Raji (cell line): Measurements from ENCODE around the gene GGNBP2.

ENCODE experiments used
- POLR2A ChIP-seq: IDR thresholded peaks from 2 replicates; pipeline ENCODE4 v1.6.1; 2011; ENCODE audit warnings: low read depth, low read length, control low read depth; ENCODE audit not compliant: insufficient read depth

GGNBP2 gene

DNA sequence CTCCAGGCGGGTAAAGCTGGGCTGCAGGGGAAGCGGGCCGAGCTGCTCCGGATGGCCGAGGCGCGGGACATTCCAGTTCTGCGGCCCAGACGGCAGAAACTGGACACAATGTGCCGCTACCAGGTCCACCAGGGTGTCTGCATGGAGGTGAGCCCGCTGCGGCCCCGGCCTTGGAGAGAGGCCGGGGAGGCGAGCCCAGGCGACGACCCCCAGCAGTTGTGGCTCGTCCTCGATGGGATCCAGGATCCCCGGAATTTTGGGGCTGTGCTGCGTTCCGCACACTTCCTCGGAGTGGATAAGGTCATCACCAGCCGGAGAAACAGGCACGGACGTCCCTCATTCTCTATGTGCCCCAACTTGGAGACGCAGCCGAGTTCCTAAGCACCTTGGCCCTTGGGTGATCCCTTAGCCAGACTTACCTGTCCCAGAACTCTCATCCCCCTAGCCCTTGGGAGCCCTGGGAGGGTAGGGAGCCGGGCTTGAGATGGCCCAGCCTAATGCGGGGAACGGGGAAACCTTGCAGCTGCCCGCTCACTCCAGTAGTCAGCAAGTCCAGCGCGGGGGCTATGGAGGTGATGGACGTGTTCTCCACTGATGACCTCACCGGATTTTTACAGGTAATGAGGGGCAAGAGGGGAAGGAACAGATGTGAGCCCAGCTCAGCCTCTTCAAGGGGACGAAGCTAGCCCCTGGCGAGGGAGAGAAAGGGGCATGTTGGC is 57.5 kb downstream of the GGNBP2 start:
- no peak; the same call in 1 of the 2 replicates for TF ChIP-seq POLR2A

GRCh38 chr17:36602924-36603384 is 58.2 kb downstream of the GGNBP2 start:
- TF ChIP-seq POLR2A: 0 out of 2 replicates have a peak, but pooled peaks have one; percentile 38

GRCh38 chr17:36608280-36608679 is 63.6 kb downstream of the GGNBP2 start:
- TF ChIP-seq POLR2A: no peak

- TF ChIP-seq POLR2A: no peak
Measured at GRCh38 chr17:36608794-36609497, 64.2 kb downstream of the GGNBP2 start.

DNA sequence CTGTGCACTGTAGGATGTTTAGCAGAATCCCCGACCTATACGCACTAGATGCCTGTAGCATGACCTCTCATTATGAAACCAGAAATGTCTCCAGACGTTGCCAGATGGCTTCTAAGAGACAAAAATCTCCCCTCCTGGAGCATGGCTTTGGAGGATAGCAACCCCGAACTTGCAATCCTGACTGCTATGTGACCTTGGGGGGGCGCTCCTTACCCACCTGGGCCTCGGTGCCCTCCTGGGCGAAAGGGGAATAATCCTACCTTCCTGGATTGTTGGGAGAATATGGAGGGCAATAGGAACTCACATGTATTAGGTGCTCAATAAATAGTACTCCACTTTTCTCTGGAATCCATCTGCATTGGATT is 64.8 kb downstream of the GGNBP2 start:
- no peak for TF ChIP-seq POLR2A

DNA sequence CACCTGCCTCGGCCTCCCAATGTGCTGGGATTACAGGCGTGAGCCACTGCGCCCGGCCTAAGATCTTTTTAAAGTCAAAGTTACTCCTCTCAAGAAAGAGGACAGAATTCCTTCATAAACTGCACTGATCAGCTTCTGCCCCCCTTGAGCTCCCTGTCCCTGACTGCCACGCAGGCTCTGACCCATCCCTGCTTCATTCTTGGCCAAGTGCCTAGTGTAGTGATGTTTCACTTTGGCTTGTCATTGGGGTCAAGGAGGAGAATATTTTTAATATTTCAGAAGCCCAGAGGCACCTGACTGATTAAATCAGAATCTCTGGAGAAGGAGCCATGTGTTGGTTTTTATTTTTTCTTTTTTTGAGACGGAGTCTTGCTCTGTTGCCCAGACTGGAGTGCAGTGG is 65.8 kb downstream of the GGNBP2 start:
- TF ChIP-seq POLR2A: no peak

DNA sequence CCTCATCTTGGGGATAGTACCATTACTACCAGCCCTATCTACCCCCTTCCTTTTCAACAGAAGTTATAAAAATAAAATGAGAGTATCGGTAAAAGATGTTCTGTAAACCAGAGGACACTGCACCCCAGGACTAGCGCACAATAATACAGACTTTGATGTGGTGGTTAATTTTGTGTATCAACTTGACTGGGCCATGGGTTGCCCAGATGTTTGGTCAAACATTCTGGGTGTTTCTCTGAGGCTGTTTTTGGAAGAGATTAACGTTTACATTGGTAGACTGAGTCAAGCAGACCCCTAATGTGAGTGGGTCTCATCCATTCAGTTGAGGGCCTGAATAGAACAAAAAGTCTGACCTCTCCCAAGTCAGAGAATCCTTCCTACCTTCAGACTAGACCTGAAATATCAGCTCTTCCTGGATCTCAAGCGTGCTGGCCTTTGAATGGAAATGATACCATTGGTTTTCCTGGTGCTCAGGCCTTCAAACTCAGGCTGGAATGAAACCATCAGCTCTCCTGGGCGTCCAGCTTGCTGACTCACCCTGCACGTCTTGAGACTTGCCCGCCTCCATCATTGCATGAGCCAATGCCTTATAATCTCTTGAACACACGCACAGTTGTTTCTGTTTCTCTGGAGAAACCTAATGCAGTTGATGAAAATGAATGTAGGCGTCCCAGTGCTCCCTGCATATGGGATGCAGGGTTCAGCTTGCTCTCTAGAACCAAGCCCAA is 66.8 kb downstream of the GGNBP2 start:
- no peak for TF ChIP-seq POLR2A

DNA sequence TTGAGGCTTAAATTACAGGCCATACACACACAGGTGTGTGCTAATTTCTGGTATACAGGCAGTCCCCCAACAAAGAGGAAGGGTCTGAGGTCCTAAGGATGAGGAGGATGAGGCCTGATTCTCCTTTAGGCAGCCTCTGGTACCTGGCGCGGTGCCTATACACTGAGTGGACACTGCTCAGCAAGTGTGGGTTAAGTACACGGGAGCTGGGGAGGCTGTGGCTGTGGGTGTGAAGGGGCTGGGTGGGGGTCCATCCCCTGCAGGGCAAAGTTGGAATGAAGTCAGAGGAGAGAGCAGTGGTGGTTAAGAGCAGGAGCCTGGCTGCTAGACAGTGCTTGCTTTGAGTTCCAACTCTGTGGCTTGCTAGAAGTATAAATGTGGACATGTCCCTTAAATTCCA is 67.6 kb downstream of the GGNBP2 start:
- no peak for TF ChIP-seq POLR2A

DNA sequence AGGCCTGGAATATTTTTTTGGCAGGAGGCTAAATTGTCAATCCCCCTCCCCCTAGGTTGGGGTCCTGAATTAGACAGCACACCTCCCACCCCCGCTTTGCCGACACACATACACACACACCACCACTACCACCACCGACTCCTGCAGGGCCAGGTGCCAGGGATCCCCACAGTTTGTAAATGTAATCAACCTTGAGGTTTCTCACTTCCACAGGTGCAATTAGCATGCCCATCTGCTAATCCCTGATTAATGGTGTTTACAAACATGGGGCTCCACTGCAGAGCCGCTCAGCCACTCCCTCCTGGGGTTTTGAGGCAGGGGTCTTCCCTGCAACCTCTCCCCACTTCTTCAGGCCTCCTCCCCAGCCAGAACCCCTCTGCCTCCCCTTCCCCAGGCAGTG is 68.4 kb downstream of the GGNBP2 start:
- TF ChIP-seq POLR2A: no peak

GRCh38 chr17:36614081-36614480 is 69.4 kb downstream of the GGNBP2 start:
- TF ChIP-seq POLR2A: no peak

DNA sequence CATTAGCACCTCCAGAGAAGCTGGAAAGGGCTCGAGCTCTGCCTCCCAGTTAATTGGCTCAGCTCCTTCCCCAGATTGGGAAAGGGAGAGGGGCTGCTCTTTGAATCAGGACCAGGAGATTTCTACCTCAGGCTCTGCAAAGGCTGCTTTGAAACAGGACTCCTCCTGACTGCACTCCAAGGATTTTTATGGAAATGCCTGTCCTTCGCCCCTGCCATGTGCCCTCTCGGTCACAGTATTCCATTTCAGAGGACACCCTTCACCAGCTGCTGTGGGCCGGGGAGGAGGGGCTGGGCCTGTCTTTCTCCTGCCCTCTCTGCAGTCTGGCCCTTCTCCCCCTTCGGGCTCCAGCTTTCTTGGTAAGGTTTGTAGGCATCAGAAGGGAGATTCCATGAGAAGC is 70.2 kb downstream of the GGNBP2 start:
- TF ChIP-seq POLR2A: no peak

DNA sequence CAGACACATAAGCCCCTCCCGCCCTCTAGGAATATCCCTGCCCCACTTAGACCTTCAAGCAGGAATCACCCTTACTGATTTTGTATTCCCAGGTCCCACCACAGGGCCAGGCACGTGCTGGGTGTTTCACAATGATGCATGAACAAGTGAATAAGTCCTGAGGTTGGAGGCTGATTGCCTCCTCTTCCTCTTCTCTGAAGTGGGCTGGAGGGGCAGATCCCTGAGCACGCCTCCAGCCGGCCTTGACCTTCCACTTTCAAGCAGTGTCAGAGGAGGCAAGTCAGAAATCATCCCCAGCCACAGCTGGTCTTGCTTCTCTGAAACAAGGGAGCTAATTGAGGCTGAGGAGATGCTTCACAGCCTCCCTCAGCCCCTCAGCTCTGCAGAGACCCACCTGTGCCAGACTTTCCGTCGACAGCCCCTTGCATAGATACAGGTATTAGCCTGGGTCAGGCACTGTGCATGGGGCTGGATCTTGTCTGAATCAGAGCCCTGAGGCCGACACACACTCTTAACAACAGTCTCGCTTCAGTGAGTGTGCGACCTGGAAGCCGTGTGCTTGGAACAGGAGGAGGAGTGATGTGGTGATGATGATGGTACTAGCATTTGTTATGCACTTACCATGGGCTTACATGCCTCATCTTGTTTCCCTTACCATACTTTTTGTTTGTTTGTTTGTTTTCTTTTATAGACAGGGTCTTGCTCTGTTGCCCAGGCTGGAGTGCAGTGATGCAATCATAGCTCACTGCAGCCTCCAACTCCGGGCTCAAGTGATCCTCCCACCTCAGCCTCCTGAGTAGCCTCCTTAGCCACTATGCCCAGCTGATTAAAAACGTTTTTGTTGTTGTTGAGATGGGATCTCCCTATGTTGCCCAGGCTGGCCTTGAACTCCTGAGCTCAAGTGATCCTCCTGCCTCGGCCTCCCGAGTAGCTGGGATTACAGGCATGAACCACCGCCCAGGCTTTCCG is 71.6 kb downstream of the GGNBP2 start:
- TF ChIP-seq POLR2A: no peak

DNA sequence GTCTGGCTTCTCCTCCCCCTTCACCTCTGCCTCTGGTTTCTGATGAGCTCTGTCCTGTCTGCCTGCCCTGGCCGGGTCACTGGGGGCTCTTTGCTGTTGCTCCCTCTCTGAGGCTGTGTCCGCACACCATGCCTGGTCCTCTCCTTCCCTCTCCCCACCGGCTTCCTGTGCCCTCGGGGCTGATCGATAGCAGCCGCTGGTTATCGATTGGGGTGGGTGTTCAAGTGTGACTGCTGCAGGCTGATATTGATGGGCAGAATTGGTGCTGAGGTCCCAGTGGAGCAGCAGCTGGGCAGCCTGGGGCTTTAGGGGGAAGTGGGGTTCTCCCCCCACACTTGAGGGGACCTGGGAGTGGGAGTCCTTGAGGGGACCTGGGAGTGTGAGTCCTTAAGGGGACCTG is 73.1 kb downstream of the GGNBP2 start:
- TF ChIP-seq POLR2A: no peak

GRCh38 chr17:36623281-36623680 is 78.6 kb downstream of the GGNBP2 start:
- no peak for TF ChIP-seq POLR2A

- no peak for TF ChIP-seq POLR2A
Measured at GRCh38 chr17:36625188-36625587, 80.5 kb downstream of the GGNBP2 start.
